K562 (cell line): Measurements from ENCODE around the gene PRXL2B. TPM values are rescaled to one million over a fixed set of nuclear protein-coding genes. Genes with fewer than 3 reads are reported as not detected.

Source experiments
- ELF1 ChIP-seq: fragments of 200-800 bp; sonication (Bioruptor generic); IDR thresholded peaks from 2 replicates; pipeline ENCODE4 v1.6.1; 2016; ENCODE audit warnings: missing genetic modification characterization, missing compliant biosample characterization
- ERF ChIP-seq: fragments of 450-650 bp; formaldehyde crosslinking; IDR thresholded peaks from 2 replicates; pipeline ENCODE4 v1.4.0; 2020; ENCODE audit warnings: mild to moderate bottlenecking, mixed read lengths
- HNRNPH1 ChIP-seq: fragments of 200-400 bp; formaldehyde crosslinking; optimal IDR thresholded peaks from 2 replicates; pipeline ENCODE3; 2017; ENCODE audit warnings: low read depth, mild to moderate bottlenecking, low read length, moderate library complexity
- L3MBTL2 ChIP-seq: fragments of 450-650 bp; IDR thresholded peaks from 2 replicates; pipeline ENCODE4 v1.6.1; 2016; ENCODE audit warnings: mild to moderate bottlenecking, moderate library complexity
- NFIC ChIP-seq: fragments of 450-650 bp; IDR thresholded peaks from 2 replicates; pipeline ENCODE4 v1.6.1; 2017; ENCODE audit warnings: mild to moderate bottlenecking, inconsistent platforms
- RBM39 ChIP-seq: fragments of 200-400 bp; formaldehyde crosslinking; optimal IDR thresholded peaks from 2 replicates; pipeline ENCODE3; 2018; ENCODE audit warnings: low read depth, low read length
- RCOR1 ChIP-seq, 2 experiments: IDR thresholded peaks; 2 replicates each; pipeline ENCODE4 v1.6.1; 2012; ENCODE audit warnings: low read depth in 2 of 2, low read length in 2 of 2, borderline replicate concordance in 1 of 2, improper control_type of control experiment in 1 of 2
- RUNX1 ChIP-seq: sonication (generic); IDR thresholded peaks from 2 replicates; pipeline ENCODE4 v1.6.1; 2016; ENCODE audit warnings: antibody characterized with exemption, low read depth
- SMARCA4 ChIP-seq: fragments of 450-650 bp; IDR thresholded peaks from 2 replicates; pipeline ENCODE4 v1.6.1; 2016
- TRIM24 ChIP-seq, 2 experiments: fragments of 450-650 bp; IDR thresholded peaks; 2 replicates each; pipeline ENCODE4 v1.6.1; 2016
- WHSC1 ChIP-seq: IDR thresholded peaks from one replicate; pipeline ENCODE4 v1.6.1; 2012; ENCODE audit warnings: low read length, control low read depth, inconsistent platforms
- XRCC3 ChIP-seq: fragments of 450-650 bp; IDR thresholded peaks from 2 replicates; pipeline ENCODE4 v1.6.1; 2017; ENCODE audit warnings: mild to moderate bottlenecking, moderate library complexity
- ZNF347 ChIP-seq: fragments of 450-650 bp; formaldehyde crosslinking; IDR thresholded peaks from 2 replicates; pipeline ENCODE4 v1.4.0; 2020; ENCODE audit warnings: low read depth, mild to moderate bottlenecking, moderate library complexity
- ZNF354B ChIP-seq: fragments of 250-450 bp; sonication (Bioruptor Pico); IDR thresholded peaks from 2 replicates; pipeline ENCODE4 v1.4.0; 2020
- ZNF77 ChIP-seq: fragments of 250-450 bp; sonication (Bioruptor Pico); IDR thresholded peaks from 2 replicates; pipeline ENCODE4 v1.5.0; 2020
- polyA plus RNA-seq, 8 experiments: library from polyadenylated mRNA; depleted of rRNA in 4 of 8; stranded (reverse) in 5 of 8; unstranded in 3 of 8; fragments of >200 nt; fragmentation: Nextera tagmentation in 2 of 8; fragmentation: Illumina TruSeq in 1 of 8; extraction: Ambion mirVana in 2 of 8; extraction: Trizol in 1 of 8; gene quantifications; 2 replicates each; pipeline versions ENCODE4 v1.2.1 to v1.2.3, GENCODE V29; 2011 to 2014; ENCODE audit warnings: inconsistent platforms in 1 of 8, missing spikeins in 1 of 8
- total RNA-seq, 7 experiments: library from RNA; depleted of rRNA in 6 of 7; stranded (reverse); fragments of >200 nt in 6 of 7; fragmentation: Illumina TruSeq in 2 of 7; extraction: Trizol in 2 of 7; gene quantifications; 2 replicates each; pipeline versions ENCODE4 v1.2.1 to v1.2.3, GENCODE V29; 2011 to 2021; ENCODE audit warnings: low replicate concordance in 1 of 7
- TF ChIP-seq, protein P1 (sequence below): fragments of 250-450 bp; sonication (Bioruptor Pico); IDR thresholded peaks from 2 replicates; pipeline ENCODE4 v1.4.0; 2020; ENCODE audit warnings: borderline replicate concordance
- TF ChIP-seq, protein P2 (sequence below): sonication (generic); formaldehyde crosslinking; IDR thresholded peaks from 2 replicates; pipeline ENCODE4 v1.9.0; 2022; ENCODE audit warnings: mild to moderate bottlenecking, missing genetic modification reagents
- TF ChIP-seq, protein P3 (sequence below): fragments of 450-650 bp; IDR thresholded peaks from 2 replicates; pipeline ENCODE4 v1.6.1; 2016
- TF ChIP-seq, protein P4 (sequence below): fragments of 450-650 bp; formaldehyde crosslinking; IDR thresholded peaks from 2 replicates; pipeline ENCODE4 v1.4.0; 2020; ENCODE audit warnings: mild to moderate bottlenecking, moderate library complexity
- TF ChIP-seq, protein P5 (sequence below): fragments of 450-650 bp; conservative IDR thresholded peaks from 2 replicates; pipeline ENCODE4 v1.6.1; 2016; ENCODE audit warnings: missing genetic modification characterization, low read depth, mild to moderate bottlenecking, control low read depth, missing compliant biosample characterization
- TF ChIP-seq, protein P6 (sequence below): IDR thresholded peaks from 2 replicates; pipeline ENCODE4 v1.6.1; 2016; ENCODE audit warnings: missing genetic modification characterization, missing compliant biosample characterization

Gene PRXL2B
- total and polyA plus RNA-seq, 9 of the 15 experiments (the other 6 are each of a cell fraction or from before 2014, with no cell fraction given): 0.99 to 25.3 (median 11.8) TPM

DNA sequence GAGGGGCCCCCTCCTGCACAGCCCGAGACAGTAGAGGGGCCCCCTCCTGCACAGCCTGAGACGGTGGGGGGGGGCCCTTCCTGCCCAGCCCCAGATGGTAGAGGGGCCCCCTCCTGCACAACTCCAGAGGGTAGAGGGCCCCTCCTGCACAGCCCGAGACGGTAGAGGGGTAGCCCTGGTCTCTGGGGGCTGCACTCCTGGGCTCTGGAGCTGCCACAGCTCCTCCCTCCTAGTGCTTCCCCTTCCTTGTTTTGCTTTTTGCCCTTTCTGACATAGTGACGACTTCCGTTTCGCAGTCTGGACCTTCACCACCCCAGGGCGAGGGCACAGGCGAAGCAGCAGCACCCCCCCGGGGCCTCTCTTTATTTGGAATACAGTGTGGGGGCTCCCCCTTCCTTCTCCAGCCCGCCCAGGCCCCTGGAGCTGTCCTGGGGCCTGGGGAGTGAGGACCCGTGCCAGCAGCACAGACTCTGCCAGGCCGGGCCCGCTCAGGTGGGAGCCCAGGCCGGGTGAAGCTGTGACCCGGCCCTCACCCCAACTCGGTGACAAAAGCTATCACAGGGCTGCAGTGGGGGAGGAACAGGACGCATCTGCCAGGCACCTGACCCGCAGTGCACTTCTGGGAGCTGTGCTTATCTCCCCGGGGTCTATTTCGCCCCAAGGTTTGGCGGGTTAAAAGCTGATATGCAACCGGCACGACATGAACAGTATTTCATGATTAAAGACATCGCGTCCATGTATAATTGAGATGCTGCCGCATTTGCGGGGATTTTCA, 1.1 kb upstream of the PRXL2B start (continued):
- TF ChIP-seq, protein P1, sequence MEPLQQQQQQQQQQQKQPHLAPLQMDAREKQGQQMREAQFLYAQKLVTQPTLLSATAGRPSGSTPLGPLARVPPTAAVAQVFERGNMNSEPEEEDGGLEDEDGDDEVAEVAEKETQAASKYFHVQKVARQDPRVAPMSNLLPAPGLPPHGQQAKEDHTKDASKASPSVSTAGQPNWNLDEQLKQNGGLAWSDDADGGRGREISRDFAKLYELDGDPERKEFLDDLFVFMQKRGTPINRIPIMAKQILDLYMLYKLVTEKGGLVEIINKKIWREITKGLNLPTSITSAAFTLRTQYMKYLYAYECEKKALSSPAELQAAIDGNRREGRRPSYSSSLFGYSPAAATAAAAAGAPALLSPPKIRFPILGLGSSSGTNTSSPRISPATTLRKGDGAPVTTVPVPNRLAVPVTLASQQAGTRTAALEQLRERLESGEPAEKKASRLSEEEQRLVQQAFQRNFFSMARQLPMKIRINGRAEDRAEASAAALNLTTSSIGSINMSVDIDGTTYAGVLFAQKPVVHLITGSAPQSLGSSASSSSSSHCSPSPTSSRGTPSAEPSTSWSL (CRISPR knock-in tag): 0 out of 2 replicates have a peak, but pooled peaks have one; percentile 23
- TF ChIP-seq, protein P2, sequence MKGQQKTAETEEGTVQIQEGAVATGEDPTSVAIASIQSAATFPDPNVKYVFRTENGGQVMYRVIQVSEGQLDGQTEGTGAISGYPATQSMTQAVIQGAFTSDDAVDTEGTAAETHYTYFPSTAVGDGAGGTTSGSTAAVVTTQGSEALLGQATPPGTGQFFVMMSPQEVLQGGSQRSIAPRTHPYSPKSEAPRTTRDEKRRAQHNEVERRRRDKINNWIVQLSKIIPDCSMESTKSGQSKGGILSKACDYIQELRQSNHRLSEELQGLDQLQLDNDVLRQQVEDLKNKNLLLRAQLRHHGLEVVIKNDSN (CRISPR knock-in tag): peak; percentile 77
- peak; percentile 76 for TF ChIP-seq SMARCA4
- peak; percentile 84 for TF ChIP-seq NFIC
- TF ChIP-seq, protein P3, sequence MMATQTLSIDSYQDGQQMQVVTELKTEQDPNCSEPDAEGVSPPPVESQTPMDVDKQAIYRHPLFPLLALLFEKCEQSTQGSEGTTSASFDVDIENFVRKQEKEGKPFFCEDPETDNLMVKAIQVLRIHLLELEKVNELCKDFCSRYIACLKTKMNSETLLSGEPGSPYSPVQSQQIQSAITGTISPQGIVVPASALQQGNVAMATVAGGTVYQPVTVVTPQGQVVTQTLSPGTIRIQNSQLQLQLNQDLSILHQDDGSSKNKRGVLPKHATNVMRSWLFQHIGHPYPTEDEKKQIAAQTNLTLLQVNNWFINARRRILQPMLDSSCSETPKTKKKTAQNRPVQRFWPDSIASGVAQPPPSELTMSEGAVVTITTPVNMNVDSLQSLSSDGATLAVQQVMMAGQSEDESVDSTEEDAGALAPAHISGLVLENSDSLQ: no peak
- no peak for TF ChIP-seq HNRNPH1
- no peak for TF ChIP-seq ZNF77 (CRISPR knock-in tag)
- peak; percentile 52 for TF ChIP-seq L3MBTL2
- TF ChIP-seq, protein P4, sequence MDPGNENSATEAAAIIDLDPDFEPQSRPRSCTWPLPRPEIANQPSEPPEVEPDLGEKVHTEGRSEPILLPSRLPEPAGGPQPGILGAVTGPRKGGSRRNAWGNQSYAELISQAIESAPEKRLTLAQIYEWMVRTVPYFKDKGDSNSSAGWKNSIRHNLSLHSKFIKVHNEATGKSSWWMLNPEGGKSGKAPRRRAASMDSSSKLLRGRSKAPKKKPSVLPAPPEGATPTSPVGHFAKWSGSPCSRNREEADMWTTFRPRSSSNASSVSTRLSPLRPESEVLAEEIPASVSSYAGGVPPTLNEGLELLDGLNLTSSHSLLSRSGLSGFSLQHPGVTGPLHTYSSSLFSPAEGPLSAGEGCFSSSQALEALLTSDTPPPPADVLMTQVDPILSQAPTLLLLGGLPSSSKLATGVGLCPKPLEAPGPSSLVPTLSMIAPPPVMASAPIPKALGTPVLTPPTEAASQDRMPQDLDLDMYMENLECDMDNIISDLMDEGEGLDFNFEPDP (CRISPR knock-in tag): no peak
- TF ChIP-seq ELF1 (tag): peak; percentile 38; the same call in 1 of the 2 replicates
- no peak for TF ChIP-seq XRCC3
- TF ChIP-seq ZNF354B: peak; percentile 18; the same call in 1 of the 2 replicates
- TF ChIP-seq WHSC1: no peak
- TF ChIP-seq RCOR1 (IDR thresholded peaks at IDR 0.05; ENCODE audit: borderline replicate concordance in 1 of 2, low read depth in 2 of 2, low read length in 2 of 2): peak; percentile 58 to 88
- peak; percentile 82 to 88 for TF ChIP-seq TRIM24 (IDR thresholded peaks at IDR 0.05)
- TF ChIP-seq, protein P5, sequence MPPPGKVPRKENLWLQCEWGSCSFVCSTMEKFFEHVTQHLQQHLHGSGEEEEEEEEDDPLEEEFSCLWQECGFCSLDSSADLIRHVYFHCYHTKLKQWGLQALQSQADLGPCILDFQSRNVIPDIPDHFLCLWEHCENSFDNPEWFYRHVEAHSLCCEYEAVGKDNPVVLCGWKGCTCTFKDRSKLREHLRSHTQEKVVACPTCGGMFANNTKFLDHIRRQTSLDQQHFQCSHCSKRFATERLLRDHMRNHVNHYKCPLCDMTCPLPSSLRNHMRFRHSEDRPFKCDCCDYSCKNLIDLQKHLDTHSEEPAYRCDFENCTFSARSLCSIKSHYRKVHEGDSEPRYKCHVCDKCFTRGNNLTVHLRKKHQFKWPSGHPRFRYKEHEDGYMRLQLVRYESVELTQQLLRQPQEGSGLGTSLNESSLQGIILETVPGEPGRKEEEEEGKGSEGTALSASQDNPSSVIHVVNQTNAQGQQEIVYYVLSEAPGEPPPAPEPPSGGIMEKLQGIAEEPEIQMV (tag): no peak
- TF ChIP-seq RBM39: no peak
- TF ChIP-seq, protein P6, sequence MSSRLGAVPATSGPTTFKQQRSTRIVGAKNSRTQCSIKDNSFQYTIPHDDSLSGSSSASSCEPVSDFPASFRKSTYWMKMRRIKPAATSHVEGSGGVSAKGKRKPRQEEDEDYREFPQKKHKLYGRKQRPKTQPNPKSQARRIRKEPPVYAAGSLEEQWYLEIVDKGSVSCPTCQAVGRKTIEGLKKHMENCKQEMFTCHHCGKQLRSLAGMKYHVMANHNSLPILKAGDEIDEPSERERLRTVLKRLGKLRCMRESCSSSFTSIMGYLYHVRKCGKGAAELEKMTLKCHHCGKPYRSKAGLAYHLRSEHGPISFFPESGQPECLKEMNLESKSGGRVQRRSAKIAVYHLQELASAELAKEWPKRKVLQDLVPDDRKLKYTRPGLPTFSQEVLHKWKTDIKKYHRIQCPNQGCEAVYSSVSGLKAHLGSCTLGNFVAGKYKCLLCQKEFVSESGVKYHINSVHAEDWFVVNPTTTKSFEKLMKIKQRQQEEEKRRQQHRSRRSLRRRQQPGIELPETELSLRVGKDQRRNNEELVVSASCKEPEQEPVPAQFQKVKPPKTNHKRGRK (tag): no peak
- 0 out of 2 replicates have a peak, but pooled peaks have one; percentile 18 for TF ChIP-seq ZNF347
- TF ChIP-seq RUNX1: no peak; the same call in 1 of the 2 replicates
- TF ChIP-seq ERF (CRISPR knock-in tag): 0 out of 2 replicates have a peak, but pooled peaks have one; percentile 19
